K562 (cell line): ENCODE results near the gene BRCC3. TPM values are rescaled to one million over a fixed set of nuclear protein-coding genes. Genes with fewer than 3 reads are reported as not detected.

ENCODE experiments used
- ATAC-seq: fragments of 200-7000 bp; cut with Tn5 transposase; 3 replicates; pipeline ENCODE4 v1.9.1; 2020; ENCODE audit warnings: moderate library complexity
- BruUV-seq: library from RNA; stranded (reverse); fragments of 400-500 nt; replicated peaks from 2 replicates; lab custom pipeline; 2021; lab: Mats Ljungman, UMichigan
- CTCF ChIA-PET: fragments of 300-600 bp; formaldehyde crosslinking; extraction: SDS; loops from one replicate; lab custom pipeline; 2021; ENCODE audit warnings: low intra/inter-chr PET ratio; lab: Yijun Ruan, JAX
- POLR2A ChIA-PET: fragments of 300-600, 350-650 bp; sonication (Branson Sonifier 250); formaldehyde crosslinking; extraction: SDS; loops from one replicate; lab custom pipeline; 2021; ENCODE audit warnings: antibody characterized with exemption, inconsistent platforms; lab: Yijun Ruan, JAX
- DNase-seq, 4 experiments: peaks; one replicate each; pipeline versions ENCODE4 v3.0.0 to v3.0.0-alpha.2; 2011 to 2018; ENCODE audit warnings: low spot score in 3 of 4, mixed read lengths in 3 of 4; ENCODE audit errors: extremely low read depth in 1 of 4
- FAIRE-seq: peaks from 2 replicates; lab custom pipeline; 2011; peaks lifted over from hg19 to GRCh38; lab: Jason Lieb, UNC
- H2AFZ ChIP-seq: 2 replicates; pipeline ENCODE4 v1.6.0; 2011; ENCODE audit warnings: low read depth, low read length, control low read depth, inconsistent platforms
- H3K27ac ChIP-seq: fragments of 200-600 bp; 3 replicates; pipeline ENCODE4 v1.8.0; 2011; ENCODE audit warnings: low read depth, mild to moderate bottlenecking, control low read depth, inconsistent platforms, low read length, moderate library complexity, mixed read lengths; ENCODE audit errors: extremely low read depth
- H3K27me3 ChIP-seq, 2 experiments: fragments of 300-600 bp in 1 of 2; 2 replicates in 1 of 2; 3 replicates in 1 of 2; pipeline versions ENCODE4 v1.6.0 to v1.8.0; 2011; ENCODE audit warnings: inconsistent platforms in 2 of 2, low read length in 2 of 2, mild to moderate bottlenecking in 1 of 2, mixed read lengths in 1 of 2, moderate library complexity in 1 of 2; ENCODE audit not compliant: control insufficient read depth in 2 of 2, insufficient read depth in 2 of 2
- H3K36me3 ChIP-seq: fragments of 300-600 bp; 3 replicates; pipeline ENCODE4 v1.8.0; 2011; ENCODE audit warnings: mild to moderate bottlenecking, low read length, inconsistent platforms; ENCODE audit not compliant: control insufficient read depth, insufficient read depth
- H3K4me1 ChIP-seq, 2 experiments: fragments of 200-600 bp in 1 of 2; replicated peaks in 1 of 2; 2 replicates in 1 of 2; 3 replicates in 1 of 2; pipeline versions ENCODE4 v1.5.1 to v1.8.0; 2011; ENCODE audit warnings: inconsistent platforms in 2 of 2, low read length in 2 of 2, mild to moderate bottlenecking in 1 of 2, mixed read lengths in 1 of 2, moderate library complexity in 1 of 2; ENCODE audit not compliant: control insufficient read depth in 2 of 2, insufficient read depth in 2 of 2
- H3K4me2 ChIP-seq: 2 replicates; pipeline ENCODE4 v1.6.1; 2011; ENCODE audit warnings: low read length, control low read depth, inconsistent platforms, mixed read lengths; ENCODE audit not compliant: insufficient read depth
- H3K4me3 ChIP-seq: fragments of 200-600 bp; sonication (generic), shearing (Covaris generic); 2 replicates; pipeline ENCODE4 v1.5.1; 2016; ENCODE audit warnings: control low read depth, inconsistent platforms
- H3K79me2 ChIP-seq: fragments of 200-600 bp; 3 replicates; pipeline ENCODE4 v1.8.0; 2011; ENCODE audit warnings: low read length, inconsistent platforms; ENCODE audit not compliant: control insufficient read depth, insufficient read depth
- H3K9ac ChIP-seq, 2 experiments: 2 replicates each; pipeline versions ENCODE4 v1.6.0 to v1.6.1; 2011; ENCODE audit warnings: low read depth in 2 of 2, low read length in 2 of 2, control low read depth in 1 of 2, inconsistent platforms in 1 of 2, mild to moderate bottlenecking in 1 of 2, mixed read lengths in 1 of 2; ENCODE audit not compliant: insufficient read depth in 1 of 2
- H3K9me1 ChIP-seq: one replicate; pipeline ENCODE4 v1.6.0; 2011; ENCODE audit warnings: inconsistent platforms, mild to moderate bottlenecking, low read length, moderate library complexity; ENCODE audit not compliant: control insufficient read depth, insufficient read depth
- H3K9me3 ChIP-seq: replicated peaks from 2 replicates; pipeline ENCODE4 v1.5.1; 2011; ENCODE audit warnings: low read depth, low read length, inconsistent platforms; ENCODE audit not compliant: control insufficient read depth, insufficient read depth
- H4K20me1 ChIP-seq: replicated peaks from 2 replicates; pipeline ENCODE4 v1.6.1; 2011; ENCODE audit warnings: low read length, inconsistent platforms, mixed read lengths; ENCODE audit not compliant: control insufficient read depth, insufficient read depth
- CHCHD3 ChIP-seq: fragments of 250-450 bp; sonication (Bioruptor Pico); IDR thresholded peaks from 2 replicates; pipeline ENCODE4 v2.1.2; 2022; ENCODE audit warnings: mild to moderate bottlenecking
- E2F4 ChIP-seq: sonication (generic); formaldehyde crosslinking; IDR thresholded peaks from 2 replicates; pipeline ENCODE4 v1.8.0; 2022; ENCODE audit warnings: mild to moderate bottlenecking, low read depth, missing genetic modification reagents
- POLR2B ChIP-seq: fragments of 450-650 bp; IDR thresholded peaks from 2 replicates; pipeline ENCODE4 v1.6.1; 2018; ENCODE audit warnings: low read depth; ENCODE audit not compliant: partially characterized antibody
- RCOR1 ChIP-seq, 2 experiments: IDR thresholded peaks; 2 replicates each; pipeline ENCODE4 v1.6.1; 2012; ENCODE audit warnings: low read depth in 2 of 2, low read length in 2 of 2, borderline replicate concordance in 1 of 2, improper control_type of control experiment in 1 of 2
- SMAD1 ChIP-seq: fragments of 150-350 bp; IDR thresholded peaks from 2 replicates; pipeline ENCODE4 v1.6.1; 2014; ENCODE audit warnings: low read length, low read depth; ENCODE audit not compliant: partially characterized antibody
- USF1 ChIP-seq: sonication (generic); formaldehyde crosslinking; IDR thresholded peaks from 2 replicates; pipeline ENCODE4 v1.9.0; 2022; ENCODE audit warnings: mild to moderate bottlenecking, missing genetic modification reagents
- XRCC3 ChIP-seq: fragments of 450-650 bp; IDR thresholded peaks from 2 replicates; pipeline ENCODE4 v1.6.1; 2017; ENCODE audit warnings: mild to moderate bottlenecking, moderate library complexity
- ZNF41 ChIP-seq: fragments of 250-450 bp; sonication (Bioruptor Pico); conservative IDR thresholded peaks from 2 replicates; pipeline ENCODE4 v1.4.0; 2020; ENCODE audit warnings: mild to moderate bottlenecking
- ZNF778 ChIP-seq: fragments of 450-650 bp; formaldehyde crosslinking; IDR thresholded peaks from 2 replicates; pipeline ENCODE4 v1.4.0; 2020; ENCODE audit warnings: mild to moderate bottlenecking, moderate library complexity
- ZSCAN29 ChIP-seq: fragments of 450-650 bp; IDR thresholded peaks from 2 replicates; pipeline ENCODE4 v1.6.1; 2017
- WGBS: fragments of 100-300 bp; shearing (Covaris generic); methylation state at CpG from one replicate; pipeline ENCODE4 v1.1.6; 2016; ENCODE audit warnings: low coverage, mixed read lengths; ENCODE audit not compliant: insufficient coverage; ENCODE audit errors: missing lambda C conversion rate; 5-methylcytosine and 5-hydroxymethylcytosine counted together
- in situ Hi-C: fragments of 300-500 bp; cut with MboI; formaldehyde crosslinking; loops from 4 replicates; pipeline ENCODE4 v1.15.0; 2018; ENCODE audit warnings: inconsistent platforms, mixed read lengths
- intact Hi-C: fragments of 100-400 bp; cut with micrococcal nuclease; formaldehyde crosslinking; loops from 2 replicates; pipeline ENCODE4 v1.14.2; 2022
- polyA plus RNA-seq, 8 experiments: library from polyadenylated mRNA; depleted of rRNA in 4 of 8; stranded (reverse) in 5 of 8; unstranded in 3 of 8; fragments of >200 nt; fragmentation: Nextera tagmentation in 2 of 8; fragmentation: Illumina TruSeq in 1 of 8; extraction: Ambion mirVana in 2 of 8; extraction: Trizol in 1 of 8; gene quantifications; 2 replicates each; pipeline versions ENCODE4 v1.2.1 to v1.2.3, GENCODE V29; 2011 to 2014; ENCODE audit warnings: inconsistent platforms in 1 of 8, missing spikeins in 1 of 8
- total RNA-seq, 7 experiments: library from RNA; depleted of rRNA in 6 of 7; stranded (reverse); fragments of >200 nt in 6 of 7; fragmentation: Illumina TruSeq in 2 of 7; extraction: Trizol in 2 of 7; gene quantifications; 2 replicates each; pipeline versions ENCODE4 v1.2.1 to v1.2.3, GENCODE V29; 2011 to 2021; ENCODE audit warnings: low replicate concordance in 1 of 7
- TF ChIP-seq, protein P1 (sequence below): sonication (generic); formaldehyde crosslinking; IDR thresholded peaks from 2 replicates; pipeline ENCODE4 v1.8.0; 2023; ENCODE audit warnings: mild to moderate bottlenecking, missing genetic modification reagents
- TF ChIP-seq, protein P2 (sequence below): fragments of 200-800 bp; sonication (Bioruptor generic); IDR thresholded peaks from 2 replicates; pipeline ENCODE4 v1.6.1; 2016; ENCODE audit warnings: missing genetic modification characterization, missing compliant biosample characterization

BRCC3 gene
- total and polyA plus RNA-seq, 9 of the 15 experiments (the other 6 are each of a cell fraction or from before 2014, with no cell fraction given): 9.6 to 44.8 (median 26.7) TPM

GRCh38 chrX:155127465-155127864 lies 56.2 kb downstream of the BRCC3 start:
- 20% methylated on average over 1 of the region's 1 CpG for WGBS
- TF ChIP-seq, protein P1, sequence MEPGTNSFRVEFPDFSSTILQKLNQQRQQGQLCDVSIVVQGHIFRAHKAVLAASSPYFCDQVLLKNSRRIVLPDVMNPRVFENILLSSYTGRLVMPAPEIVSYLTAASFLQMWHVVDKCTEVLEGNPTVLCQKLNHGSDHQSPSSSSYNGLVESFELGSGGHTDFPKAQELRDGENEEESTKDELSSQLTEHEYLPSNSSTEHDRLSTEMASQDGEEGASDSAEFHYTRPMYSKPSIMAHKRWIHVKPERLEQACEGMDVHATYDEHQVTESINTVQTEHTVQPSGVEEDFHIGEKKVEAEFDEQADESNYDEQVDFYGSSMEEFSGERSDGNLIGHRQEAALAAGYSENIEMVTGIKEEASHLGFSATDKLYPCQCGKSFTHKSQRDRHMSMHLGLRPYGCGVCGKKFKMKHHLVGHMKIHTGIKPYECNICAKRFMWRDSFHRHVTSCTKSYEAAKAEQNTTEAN: no peak
- TF ChIP-seq POLR2B (no peak), E2F4 (no peak), RCOR1 (IDR thresholded peaks at IDR 0.05; ENCODE audit: borderline replicate concordance in 1 of 2, low read depth in 2 of 2, low read length in 2 of 2) (no peak), ZNF778 (CRISPR knock-in tag) (no peak), ZSCAN29 (no peak), ZNF41 (CRISPR knock-in tag) (no peak), XRCC3 (no peak), SMAD1 (no peak), USF1 (no peak), CHCHD3 (CRISPR knock-in tag) (no peak)
- TF ChIP-seq, protein P2, sequence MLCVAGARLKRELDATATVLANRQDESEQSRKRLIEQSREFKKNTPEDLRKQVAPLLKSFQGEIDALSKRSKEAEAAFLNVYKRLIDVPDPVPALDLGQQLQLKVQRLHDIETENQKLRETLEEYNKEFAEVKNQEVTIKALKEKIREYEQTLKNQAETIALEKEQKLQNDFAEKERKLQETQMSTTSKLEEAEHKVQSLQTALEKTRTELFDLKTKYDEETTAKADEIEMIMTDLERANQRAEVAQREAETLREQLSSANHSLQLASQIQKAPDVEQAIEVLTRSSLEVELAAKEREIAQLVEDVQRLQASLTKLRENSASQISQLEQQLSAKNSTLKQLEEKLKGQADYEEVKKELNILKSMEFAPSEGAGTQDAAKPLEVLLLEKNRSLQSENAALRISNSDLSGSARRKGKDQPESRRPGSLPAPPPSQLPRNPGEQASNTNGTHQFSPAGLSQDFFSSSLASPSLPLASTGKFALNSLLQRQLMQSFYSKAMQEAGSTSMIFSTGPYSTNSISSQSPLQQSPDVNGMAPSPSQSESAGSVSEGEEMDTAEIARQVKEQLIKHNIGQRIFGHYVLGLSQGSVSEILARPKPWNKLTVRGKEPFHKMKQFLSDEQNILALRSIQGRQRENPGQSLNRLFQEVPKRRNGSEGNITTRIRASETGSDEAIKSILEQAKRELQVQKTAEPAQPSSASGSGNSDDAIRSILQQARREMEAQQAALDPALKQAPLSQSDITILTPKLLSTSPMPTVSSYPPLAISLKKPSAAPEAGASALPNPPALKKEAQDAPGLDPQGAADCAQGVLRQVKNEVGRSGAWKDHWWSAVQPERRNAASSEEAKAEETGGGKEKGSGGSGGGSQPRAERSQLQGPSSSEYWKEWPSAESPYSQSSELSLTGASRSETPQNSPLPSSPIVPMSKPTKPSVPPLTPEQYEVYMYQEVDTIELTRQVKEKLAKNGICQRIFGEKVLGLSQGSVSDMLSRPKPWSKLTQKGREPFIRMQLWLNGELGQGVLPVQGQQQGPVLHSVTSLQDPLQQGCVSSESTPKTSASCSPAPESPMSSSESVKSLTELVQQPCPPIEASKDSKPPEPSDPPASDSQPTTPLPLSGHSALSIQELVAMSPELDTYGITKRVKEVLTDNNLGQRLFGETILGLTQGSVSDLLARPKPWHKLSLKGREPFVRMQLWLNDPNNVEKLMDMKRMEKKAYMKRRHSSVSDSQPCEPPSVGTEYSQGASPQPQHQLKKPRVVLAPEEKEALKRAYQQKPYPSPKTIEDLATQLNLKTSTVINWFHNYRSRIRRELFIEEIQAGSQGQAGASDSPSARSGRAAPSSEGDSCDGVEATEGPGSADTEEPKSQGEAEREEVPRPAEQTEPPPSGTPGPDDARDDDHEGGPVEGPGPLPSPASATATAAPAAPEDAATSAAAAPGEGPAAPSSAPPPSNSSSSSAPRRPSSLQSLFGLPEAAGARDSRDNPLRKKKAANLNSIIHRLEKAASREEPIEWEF: no peak
- Histone ChIP-seq H3K79me2 (no peaks in the 10 kb centered on the region), H3K4me3 (no peak overlapping the region), H3K9me1 (no peaks in the 10 kb centered on the region), H3K9me3 (no peaks in the 10 kb centered on the region), H4K20me1 (no peaks in the 10 kb centered on the region), H2AFZ (no peak overlapping the region), H3K27ac (no peak overlapping the region), H3K4me2 (no peak overlapping the region), H3K4me1 (no peaks in the 10 kb centered on the region), H3K9ac (no peak overlapping the region), H3K27me3 (no peaks in the 10 kb centered on the region), H3K36me3 (no peaks in the 10 kb centered on the region; the same call in 2 of the 3 replicates)
- ChIA-PET POLR2A (interaction anchor here (0.9 kb wide), 1 partner anchor 14 kb away, joined by 3 read pairs; no protein-coding TSS in a partner anchor), CTCF (no interaction called here)
- intact Hi-C loops (no loop called here), in situ Hi-C loops (no loop called here)
- no TSS peak for BruUV-seq
- FAIRE-seq (no peak), DNase-seq (no peak), ATAC-seq (no peak)
